ENCODE data around the gene RSBN1.
A peak's percentile ranks its signal among the peaks of the same experiment; 100 is the strongest.
"Not testable (repeated sequence)": the region's sequence is repeated elsewhere in the genome, so short reads cannot be mapped to it uniquely, and the experiment has no call there.

The RSBN1 gene

GRCh38 chr1:113758631-113759332 lies 53.5 kb downstream of the RSBN1 start:
- Histone ChIP-seq H3K9ac (ENCODE audit: low read depth, low read length) (peak overlapping the region; percentile 74), H3K27ac (ENCODE audit: low read depth, low read length) (peak overlapping the region; percentile 99), H3K36me3 (ENCODE audit: control insufficient read depth, insufficient read depth, low read length) (peaks cover 18% of the 10 kb centered on the region), H3K27me3 (ENCODE audit: control insufficient read depth, insufficient read depth, low read length) (no peaks in the 10 kb centered on the region), H3K9me3 (ENCODE audit: control insufficient read depth, insufficient read depth, low read length) (no peaks in the 10 kb centered on the region), H3K4me3 (ENCODE audit: low read depth, low read length) (peak overlapping the region; percentile 68), H3K4me1 (ENCODE audit: control insufficient read depth, insufficient read depth, low read length) (peaks cover 15% of the 10 kb centered on the region)

GRCh38 chr1:113756461-113756860 lies 55.8 kb downstream of the RSBN1 start:
- Histone ChIP-seq H3K27me3 (ENCODE audit: control insufficient read depth, insufficient read depth, low read length) (no peaks in the 10 kb centered on the region), H3K36me3 (ENCODE audit: control insufficient read depth, insufficient read depth, low read length) (peaks cover 33% of the 10 kb centered on the region), H3K4me3 (ENCODE audit: low read depth, low read length) (no peak overlapping the region; the same call in 1 of the 2 replicates), H3K4me1 (ENCODE audit: control insufficient read depth, insufficient read depth, low read length) (peaks cover 12% of the 10 kb centered on the region), H3K9ac (ENCODE audit: low read depth, low read length) (no peak overlapping the region), H3K9me3 (ENCODE audit: control insufficient read depth, insufficient read depth, low read length) (no peaks in the 10 kb centered on the region), H3K27ac (ENCODE audit: low read depth, low read length) (no peak overlapping the region)

GRCh38 chr1:113753333-113753732 lies 58.9 kb downstream of the RSBN1 start:
- H3K9me3 ChIP-seq (ENCODE audit: control insufficient read depth, insufficient read depth, low read length); H3K4me1 ChIP-seq (ENCODE audit: control insufficient read depth, insufficient read depth, low read length); H3K27me3 ChIP-seq (ENCODE audit: control insufficient read depth, insufficient read depth, low read length); H3K4me3 ChIP-seq (ENCODE audit: low read depth, low read length); H3K27ac ChIP-seq (ENCODE audit: low read depth, low read length); H3K9ac ChIP-seq (ENCODE audit: low read depth, low read length): not testable (repeated sequence)
- H3K36me3 ChIP-seq (ENCODE audit: control insufficient read depth, insufficient read depth, low read length): peaks cover 52% of the 10 kb centered on the region

- peaks cover 59% of the 10 kb centered on the region for H3K36me3 ChIP-seq (ENCODE audit: control insufficient read depth, insufficient read depth, low read length)
- no peak overlapping the region for H3K9ac ChIP-seq (ENCODE audit: low read depth, low read length)
- no peak overlapping the region for H3K4me3 ChIP-seq (ENCODE audit: low read depth, low read length)
- no peaks in the 10 kb centered on the region for H3K27me3 ChIP-seq (ENCODE audit: control insufficient read depth, insufficient read depth, low read length)
- no peaks in the 10 kb centered on the region for H3K9me3 ChIP-seq (ENCODE audit: control insufficient read depth, insufficient read depth, low read length)
- no peak overlapping the region for H3K27ac ChIP-seq (ENCODE audit: low read depth, low read length)
- H3K4me1 ChIP-seq (ENCODE audit: control insufficient read depth, insufficient read depth, low read length): no peaks in the 10 kb centered on the region
These were observed 60.8 kb downstream of the RSBN1 start for GRCh38 chr1:113751516-113751915.

GRCh38 chr1:113751114-113751513 lies 61.2 kb downstream of the RSBN1 start:
- Histone ChIP-seq H3K4me3 (ENCODE audit: low read depth, low read length) (no peak overlapping the region), H3K27me3 (ENCODE audit: control insufficient read depth, insufficient read depth, low read length) (no peaks in the 10 kb centered on the region), H3K27ac (ENCODE audit: low read depth, low read length) (no peak overlapping the region), H3K9ac (ENCODE audit: low read depth, low read length) (no peak overlapping the region), H3K9me3 (ENCODE audit: control insufficient read depth, insufficient read depth, low read length) (no peaks in the 10 kb centered on the region), H3K36me3 (ENCODE audit: control insufficient read depth, insufficient read depth, low read length) (peaks cover 61% of the 10 kb centered on the region), H3K4me1 (ENCODE audit: control insufficient read depth, insufficient read depth, low read length) (no peaks in the 10 kb centered on the region)

GRCh38 chr1:113749402-113749801 lies 62.9 kb downstream of the RSBN1 start:
- Histone ChIP-seq H3K4me3 (ENCODE audit: low read depth, low read length) (no peak overlapping the region), H3K27me3 (ENCODE audit: control insufficient read depth, insufficient read depth, low read length) (no peaks in the 10 kb centered on the region), H3K9me3 (ENCODE audit: control insufficient read depth, insufficient read depth, low read length) (no peaks in the 10 kb centered on the region), H3K36me3 (ENCODE audit: control insufficient read depth, insufficient read depth, low read length) (peaks cover 55% of the 10 kb centered on the region), H3K4me1 (ENCODE audit: control insufficient read depth, insufficient read depth, low read length) (no peaks in the 10 kb centered on the region), H3K27ac (ENCODE audit: low read depth, low read length) (no peak overlapping the region), H3K9ac (ENCODE audit: low read depth, low read length) (no peak overlapping the region)

- peaks cover 45% of the 10 kb centered on the region for H3K36me3 ChIP-seq (ENCODE audit: control insufficient read depth, insufficient read depth, low read length)
- H3K4me1 ChIP-seq (ENCODE audit: control insufficient read depth, insufficient read depth, low read length): no peaks in the 10 kb centered on the region
- no peaks in the 10 kb centered on the region for H3K9me3 ChIP-seq (ENCODE audit: control insufficient read depth, insufficient read depth, low read length)
- no peak overlapping the region for H3K4me3 ChIP-seq (ENCODE audit: low read depth, low read length)
- H3K27me3 ChIP-seq (ENCODE audit: control insufficient read depth, insufficient read depth, low read length): no peaks in the 10 kb centered on the region
- H3K9ac ChIP-seq (ENCODE audit: low read depth, low read length): no peak overlapping the region
- no peak overlapping the region for H3K27ac ChIP-seq (ENCODE audit: low read depth, low read length)
These were observed 64.9 kb downstream of the RSBN1 start for GRCh38 chr1:113747376-113747775.

GRCh38 chr1:113745425-113745824 lies 66.9 kb downstream of the RSBN1 start:
- Histone ChIP-seq H3K4me3 (ENCODE audit: low read depth, low read length) (no peak overlapping the region), H3K36me3 (ENCODE audit: control insufficient read depth, insufficient read depth, low read length) (peaks cover 42% of the 10 kb centered on the region), H3K9me3 (ENCODE audit: control insufficient read depth, insufficient read depth, low read length) (no peaks in the 10 kb centered on the region), H3K27me3 (ENCODE audit: control insufficient read depth, insufficient read depth, low read length) (no peaks in the 10 kb centered on the region), H3K27ac (ENCODE audit: low read depth, low read length) (no peak overlapping the region), H3K4me1 (ENCODE audit: control insufficient read depth, insufficient read depth, low read length) (no peaks in the 10 kb centered on the region), H3K9ac (ENCODE audit: low read depth, low read length) (no peak overlapping the region)

- Histone ChIP-seq H3K27ac (ENCODE audit: low read depth, low read length) (no peak overlapping the region), H3K9me3 (ENCODE audit: control insufficient read depth, insufficient read depth, low read length) (no peaks in the 10 kb centered on the region), H3K27me3 (ENCODE audit: control insufficient read depth, insufficient read depth, low read length) (no peaks in the 10 kb centered on the region), H3K4me3 (ENCODE audit: low read depth, low read length) (no peak overlapping the region), H3K36me3 (ENCODE audit: control insufficient read depth, insufficient read depth, low read length) (peaks cover 35% of the 10 kb centered on the region), H3K9ac (ENCODE audit: low read depth, low read length) (no peak overlapping the region), H3K4me1 (ENCODE audit: control insufficient read depth, insufficient read depth, low read length) (no peaks in the 10 kb centered on the region)
These were observed 68.2 kb downstream of the RSBN1 start for GRCh38 chr1:113744114-113744513.

GRCh38 chr1:113742515-113742914 lies 69.8 kb downstream of the RSBN1 start:
- Histone ChIP-seq H3K4me1 (ENCODE audit: control insufficient read depth, insufficient read depth, low read length) (no peaks in the 10 kb centered on the region), H3K36me3 (ENCODE audit: control insufficient read depth, insufficient read depth, low read length) (peaks cover 39% of the 10 kb centered on the region), H3K27me3 (ENCODE audit: control insufficient read depth, insufficient read depth, low read length) (no peaks in the 10 kb centered on the region), H3K4me3 (ENCODE audit: low read depth, low read length) (no peak overlapping the region), H3K9me3 (ENCODE audit: control insufficient read depth, insufficient read depth, low read length) (no peaks in the 10 kb centered on the region), H3K9ac (ENCODE audit: low read depth, low read length) (no peak overlapping the region), H3K27ac (ENCODE audit: low read depth, low read length) (no peak overlapping the region)

- Histone ChIP-seq H3K27ac (ENCODE audit: low read depth, low read length) (no peak overlapping the region), H3K27me3 (ENCODE audit: control insufficient read depth, insufficient read depth, low read length) (no peaks in the 10 kb centered on the region), H3K4me1 (ENCODE audit: control insufficient read depth, insufficient read depth, low read length) (no peaks in the 10 kb centered on the region), H3K36me3 (ENCODE audit: control insufficient read depth, insufficient read depth, low read length) (peaks cover 45% of the 10 kb centered on the region), H3K4me3 (ENCODE audit: low read depth, low read length) (no peak overlapping the region), H3K9me3 (ENCODE audit: control insufficient read depth, insufficient read depth, low read length) (no peaks in the 10 kb centered on the region), H3K9ac (ENCODE audit: low read depth, low read length) (no peak overlapping the region)
These were observed 77.8 kb downstream of the RSBN1 start for GRCh38 chr1:113734357-113735055.
